Fibroblast of lung (primary cell): ENCODE measurements around the gene TESK1. TPM values are rescaled to one million over a fixed set of nuclear protein-coding genes. Genes with fewer than 3 reads are reported as not detected.
"Not testable (repeated sequence)": the region's sequence is repeated elsewhere in the genome, so short reads cannot be mapped to it uniquely, and the experiment has no call there.

Experiments used
- DNase-seq, 2 donors: peaks; one replicate each; pipeline versions ENCODE4 v3.0.0 to v3.0.0-alpha.2; 2010; ENCODE audit warnings: low read depth in 2 of 2
- H2AFZ ChIP-seq: 2 replicates; pipeline ENCODE4 v1.5.1; 2012; ENCODE audit warnings: low read length, control low read depth, inconsistent platforms
- H3K27ac ChIP-seq: 2 replicates; pipeline ENCODE4 v1.5.1; 2011; ENCODE audit warnings: low read length, control low read depth; ENCODE audit not compliant: insufficient read depth
- H3K27me3 ChIP-seq: 2 replicates; pipeline ENCODE4 v1.5.1; 2011; ENCODE audit warnings: mild to moderate bottlenecking, low read length; ENCODE audit not compliant: control insufficient read depth, insufficient read depth
- H3K36me3 ChIP-seq: 2 replicates; pipeline ENCODE4 v1.5.1; 2011; ENCODE audit warnings: low read length; ENCODE audit not compliant: control insufficient read depth, insufficient read depth
- H3K4me1 ChIP-seq: 2 replicates; pipeline ENCODE4 v1.5.1; 2011; ENCODE audit warnings: low read length; ENCODE audit not compliant: control insufficient read depth, insufficient read depth; ENCODE audit errors: extremely low read depth
- H3K4me2 ChIP-seq: 2 replicates; pipeline ENCODE4 v1.5.1; 2011; ENCODE audit warnings: low read length, control low read depth; ENCODE audit not compliant: insufficient read depth; ENCODE audit errors: extremely low read depth
- H3K4me3 ChIP-seq, 4 experiments: fragments of 200-600 bp in 1 of 4; sonication (generic) in 1 of 4; replicated peaks in 1 of 4; 2 replicates each; pipeline ENCODE4 v1.5.1; 2011 to 2016; ENCODE audit warnings: low read length in 4 of 4, low read depth in 3 of 4, mild to moderate bottlenecking in 3 of 4, control low read depth in 2 of 4, inconsistent platforms in 1 of 4, mixed read lengths in 1 of 4; ENCODE audit not compliant: insufficient read depth in 1 of 4; ENCODE audit errors: control extremely low read depth in 1 of 4
- H3K79me2 ChIP-seq: 2 replicates; pipeline ENCODE4 v1.5.1; 2012; ENCODE audit warnings: mild to moderate bottlenecking, low read length, inconsistent platforms; ENCODE audit not compliant: control insufficient read depth, insufficient read depth
- H3K9ac ChIP-seq: 2 replicates; pipeline ENCODE4 v1.5.1; 2011; ENCODE audit warnings: mild to moderate bottlenecking, low read length, control low read depth; ENCODE audit not compliant: insufficient read depth
- H3K9me3 ChIP-seq: 2 replicates; pipeline ENCODE4 v1.5.1; 2012; ENCODE audit warnings: low read depth, low read length; ENCODE audit not compliant: control insufficient read depth, insufficient read depth
- H4K20me1 ChIP-seq: 2 replicates; pipeline ENCODE4 v1.5.1; 2011; ENCODE audit warnings: low read length; ENCODE audit not compliant: control insufficient read depth, insufficient read depth; ENCODE audit errors: extremely low read depth
- EZH2 ChIP-seq: IDR thresholded peaks from 2 replicates; pipeline ENCODE4 v1.5.1; 2012; ENCODE audit warnings: low read length, control low read depth, mild to moderate bottlenecking; ENCODE audit errors: missing control alignments
- polyA plus RNA-seq, 2 donors: library from polyadenylated mRNA; depleted of rRNA in 1 of 2; stranded (reverse) in 1 of 2; unstranded in 1 of 2; fragments of >200 nt; gene quantifications; 2 replicates each; pipeline ENCODE4 v1.2.1, GENCODE V29; 2011 to 2012; ENCODE audit warnings: missing spikeins in 1 of 2
- total RNA-seq: library from RNA; depleted of rRNA; stranded (reverse); fragments of >200 nt; gene quantifications from 2 replicates; pipeline ENCODE4 v1.2.1, GENCODE V29; 2014
- TF ChIP-seq, protein P1 (sequence below), 2 donors: IDR thresholded peaks in 1 of 2; conservative IDR thresholded peaks in 1 of 2; 1 replicate in 1 of 2; 2 replicates in 1 of 2; pipeline ENCODE4 v1.5.1; 2011 to 2012; ENCODE audit warnings: low read length in 2 of 2, control low read depth in 1 of 2, inconsistent platforms in 1 of 2, low read depth in 1 of 2, mild to moderate bottlenecking in 1 of 2

Gene TESK1
- total and polyA plus RNA-seq, 2 donors (not counting 1 experiment from before 2014, with no cell fraction given), result 9.4 to 12.0 TPM

DNA sequence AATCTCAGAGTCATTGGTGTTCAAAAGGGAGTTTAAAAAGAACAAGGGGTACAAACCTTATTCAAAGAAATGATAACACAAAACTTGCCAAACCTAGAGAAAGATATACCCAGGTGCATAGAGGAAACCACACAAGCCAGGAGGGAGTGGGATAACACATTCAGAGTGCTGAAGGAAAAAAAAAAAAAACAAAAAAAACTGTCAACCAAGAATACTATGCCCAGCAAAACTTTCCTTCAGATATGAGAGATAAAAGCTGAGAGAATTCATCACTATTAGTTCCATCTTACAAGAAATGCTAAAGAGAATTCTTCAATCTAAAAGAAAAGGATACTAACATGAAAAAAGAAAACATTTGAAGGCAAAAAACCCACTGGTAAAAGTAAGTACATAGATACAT is 11.5 kb upstream of the TESK1 start:
- H3K27ac ChIP-seq, result no peak overlapping the region
- H3K9me3 ChIP-seq, result no peaks in the 10 kb centered on the region
- H3K9ac ChIP-seq, result no peak overlapping the region
- H3K4me3 ChIP-seq, result no peak overlapping the region
- no peak overlapping the region for H3K4me2 ChIP-seq
- H2AFZ ChIP-seq, result no peak overlapping the region
- no peaks in the 10 kb centered on the region for H3K36me3 ChIP-seq
- DNase-seq, result no peak
- TF ChIP-seq EZH2, result no peak
- TF ChIP-seq, protein P1, sequence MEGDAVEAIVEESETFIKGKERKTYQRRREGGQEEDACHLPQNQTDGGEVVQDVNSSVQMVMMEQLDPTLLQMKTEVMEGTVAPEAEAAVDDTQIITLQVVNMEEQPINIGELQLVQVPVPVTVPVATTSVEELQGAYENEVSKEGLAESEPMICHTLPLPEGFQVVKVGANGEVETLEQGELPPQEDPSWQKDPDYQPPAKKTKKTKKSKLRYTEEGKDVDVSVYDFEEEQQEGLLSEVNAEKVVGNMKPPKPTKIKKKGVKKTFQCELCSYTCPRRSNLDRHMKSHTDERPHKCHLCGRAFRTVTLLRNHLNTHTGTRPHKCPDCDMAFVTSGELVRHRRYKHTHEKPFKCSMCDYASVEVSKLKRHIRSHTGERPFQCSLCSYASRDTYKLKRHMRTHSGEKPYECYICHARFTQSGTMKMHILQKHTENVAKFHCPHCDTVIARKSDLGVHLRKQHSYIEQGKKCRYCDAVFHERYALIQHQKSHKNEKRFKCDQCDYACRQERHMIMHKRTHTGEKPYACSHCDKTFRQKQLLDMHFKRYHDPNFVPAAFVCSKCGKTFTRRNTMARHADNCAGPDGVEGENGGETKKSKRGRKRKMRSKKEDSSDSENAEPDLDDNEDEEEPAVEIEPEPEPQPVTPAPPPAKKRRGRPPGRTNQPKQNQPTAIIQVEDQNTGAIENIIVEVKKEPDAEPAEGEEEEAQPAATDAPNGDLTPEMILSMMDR (conservative IDR thresholded peaks at IDR 0.05 in 1 of 2, IDR thresholded peaks at IDR 0.05 in 1 of 2; ENCODE audit: low read depth in 1 of 2, low read length in 2 of 2), result no peak
- H3K79me2 ChIP-seq, result no peaks in the 10 kb centered on the region
- H3K27me3 ChIP-seq, result no peaks in the 10 kb centered on the region
- H4K20me1 ChIP-seq, result no peaks in the 10 kb centered on the region
- H3K4me1 ChIP-seq, result no peaks in the 10 kb centered on the region

DNA sequence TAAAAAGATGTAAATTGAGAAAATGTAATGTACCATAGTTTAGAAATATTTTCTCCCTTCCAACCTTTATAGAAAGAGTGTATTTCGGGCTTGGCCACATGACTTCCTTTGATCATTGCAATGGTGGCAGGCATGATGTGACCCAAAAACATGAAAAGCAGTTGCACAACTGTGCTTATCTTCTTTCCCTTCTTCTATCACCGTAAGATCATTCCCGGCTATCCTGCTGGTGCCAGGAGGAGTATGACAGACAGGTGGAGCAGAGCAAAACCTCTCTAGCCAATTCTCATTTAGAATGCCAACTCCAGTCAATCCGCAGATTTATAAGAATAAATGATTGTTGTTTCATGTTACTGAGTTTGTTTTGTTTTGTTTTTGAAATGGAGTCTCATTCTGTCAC is 10.6 kb upstream of the TESK1 start:
- Histone ChIP-seq H4K20me1 (no peaks in the 10 kb centered on the region), H3K4me3 (no peak overlapping the region), H3K27ac (no peak overlapping the region), H3K9me3 (no peaks in the 10 kb centered on the region), H3K27me3 (no peaks in the 10 kb centered on the region), H2AFZ (no peak overlapping the region), H3K79me2 (no peaks in the 10 kb centered on the region), H3K36me3 (no peaks in the 10 kb centered on the region), H3K4me2 (no peak overlapping the region), H3K9ac (no peak overlapping the region), H3K4me1 (no peaks in the 10 kb centered on the region)
- TF ChIP-seq, protein P1 (conservative IDR thresholded peaks at IDR 0.05 in 1 of 2, IDR thresholded peaks at IDR 0.05 in 1 of 2; ENCODE audit: low read depth in 1 of 2, low read length in 2 of 2), result no peak
- TF ChIP-seq EZH2, result no peak
- no peak for DNase-seq

DNA sequence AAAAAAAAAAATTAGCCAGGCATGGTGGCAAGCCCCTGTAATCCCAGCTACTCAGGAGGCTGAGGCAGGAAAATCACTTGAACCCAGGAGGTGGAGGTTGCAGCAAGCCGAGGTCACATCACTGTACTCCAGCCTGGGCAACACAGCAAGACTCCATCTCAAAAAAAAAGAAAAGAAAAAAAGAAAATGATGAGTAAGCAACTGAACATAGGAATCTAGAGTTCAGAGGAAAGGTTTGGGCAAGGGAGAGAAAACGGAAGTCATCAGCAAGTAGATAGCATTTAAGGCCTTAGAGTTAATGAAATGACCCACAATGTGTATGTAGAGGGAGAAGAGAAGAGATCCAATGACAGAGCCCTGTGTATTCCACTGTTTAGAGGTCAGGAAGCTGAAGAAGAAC is 8.2 kb upstream of the TESK1 start:
- H3K36me3 ChIP-seq, H3K4me3 ChIP-seq, DNase-seq, H3K9me3 ChIP-seq, H4K20me1 ChIP-seq, H3K27ac ChIP-seq, H2AFZ ChIP-seq, H3K9ac ChIP-seq, H3K27me3 ChIP-seq, H3K4me1 ChIP-seq, H3K79me2 ChIP-seq, H3K4me2 ChIP-seq: not testable (repeated sequence)
